ENCODE results near the gene YWHAQ.
"Not testable (repeated sequence)": the region's sequence is repeated elsewhere in the genome, so short reads cannot be mapped to it uniquely, and the experiment has no call there.

The YWHAQ gene

DNA sequence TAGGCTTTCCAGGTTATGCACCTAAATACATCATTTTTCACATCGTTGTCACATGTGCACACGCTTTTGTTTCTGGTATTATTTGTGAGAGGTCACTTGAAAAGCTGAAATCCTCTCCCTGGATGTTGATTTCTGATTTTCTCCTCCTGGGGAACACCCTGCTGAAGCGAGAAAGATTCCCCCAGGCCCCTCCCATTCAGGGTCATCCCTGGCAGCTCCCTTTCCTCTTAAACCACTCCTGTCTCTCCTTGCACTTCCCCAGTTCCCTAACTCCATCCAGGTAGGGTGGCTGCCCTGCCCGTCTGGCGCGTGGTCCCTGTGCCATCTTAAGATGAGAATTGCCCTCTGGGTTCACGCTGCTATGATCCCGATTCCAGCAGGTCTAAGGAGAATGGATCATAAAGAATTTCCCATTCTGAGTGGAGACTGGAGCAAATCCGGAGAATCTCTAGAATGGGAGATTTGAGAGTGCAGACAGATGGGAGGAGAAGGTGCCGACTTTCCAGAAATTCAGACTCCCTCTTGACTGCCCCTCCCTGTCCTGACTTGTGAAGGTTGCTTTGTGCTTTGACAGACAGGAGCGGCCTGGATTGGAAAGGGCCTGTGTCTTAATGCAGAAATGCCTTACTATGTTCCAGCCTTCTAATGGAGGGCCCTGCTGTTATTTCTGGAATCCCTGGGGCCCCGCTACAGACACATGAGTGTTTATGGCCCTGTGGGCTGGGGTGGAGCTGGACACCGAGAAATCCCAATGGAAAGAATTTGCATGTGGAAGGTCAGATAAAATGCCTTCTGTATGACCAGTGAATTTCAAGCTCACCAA lies 1.3 kb upstream of the YWHAQ start:
- DNase-seq (ENCODE audit: low read depth) = no peak

DNA sequence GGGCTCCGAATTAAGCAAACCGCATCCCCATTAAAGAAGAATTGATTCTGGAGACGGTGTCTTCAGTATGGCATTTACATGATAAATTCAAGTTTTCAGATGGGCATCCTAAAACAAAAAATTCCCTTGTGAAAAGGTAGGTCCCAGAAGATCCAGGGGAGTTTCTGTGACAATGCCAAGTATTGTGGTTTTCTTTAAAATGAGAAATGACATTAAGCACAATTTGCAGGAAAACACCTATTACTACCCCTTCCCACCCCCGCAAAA lies 689 bp upstream of the YWHAQ start:
- DNase-seq (ENCODE audit: low read depth) = no peak

DNA sequence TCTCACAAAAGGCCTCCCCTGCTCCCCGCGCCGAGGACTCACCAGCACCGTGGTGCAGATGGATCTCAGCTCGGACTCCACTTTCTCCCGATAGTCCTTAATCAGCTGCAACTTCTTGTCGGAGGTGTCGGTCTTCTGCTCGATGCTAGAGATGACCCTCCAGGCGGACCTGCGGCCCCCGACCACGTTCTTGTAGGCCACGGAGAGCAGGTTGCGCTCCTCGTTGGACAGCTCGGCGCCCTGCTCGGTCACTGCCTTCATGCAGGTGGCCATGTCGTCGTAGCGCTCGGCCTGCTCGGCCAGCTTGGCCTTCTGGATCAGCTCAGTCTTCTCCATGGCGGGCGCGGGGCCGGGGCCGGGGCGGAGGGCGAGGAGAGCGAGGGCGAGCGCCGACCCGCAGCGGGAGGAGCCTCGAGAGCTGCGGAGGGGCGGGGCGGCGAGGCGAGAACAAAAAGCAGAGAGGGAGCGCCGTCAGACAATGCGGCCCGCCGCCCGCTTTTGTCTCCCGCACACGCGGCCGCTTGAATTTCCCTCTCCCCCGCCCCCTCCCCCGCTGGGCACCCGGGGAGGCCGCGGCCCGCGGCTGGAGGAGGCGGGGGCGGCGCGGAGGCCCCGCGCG lies 571 bp downstream of the YWHAQ start:
- peak; percentile 71 for DNase-seq (ENCODE audit: low read depth)

DNA sequence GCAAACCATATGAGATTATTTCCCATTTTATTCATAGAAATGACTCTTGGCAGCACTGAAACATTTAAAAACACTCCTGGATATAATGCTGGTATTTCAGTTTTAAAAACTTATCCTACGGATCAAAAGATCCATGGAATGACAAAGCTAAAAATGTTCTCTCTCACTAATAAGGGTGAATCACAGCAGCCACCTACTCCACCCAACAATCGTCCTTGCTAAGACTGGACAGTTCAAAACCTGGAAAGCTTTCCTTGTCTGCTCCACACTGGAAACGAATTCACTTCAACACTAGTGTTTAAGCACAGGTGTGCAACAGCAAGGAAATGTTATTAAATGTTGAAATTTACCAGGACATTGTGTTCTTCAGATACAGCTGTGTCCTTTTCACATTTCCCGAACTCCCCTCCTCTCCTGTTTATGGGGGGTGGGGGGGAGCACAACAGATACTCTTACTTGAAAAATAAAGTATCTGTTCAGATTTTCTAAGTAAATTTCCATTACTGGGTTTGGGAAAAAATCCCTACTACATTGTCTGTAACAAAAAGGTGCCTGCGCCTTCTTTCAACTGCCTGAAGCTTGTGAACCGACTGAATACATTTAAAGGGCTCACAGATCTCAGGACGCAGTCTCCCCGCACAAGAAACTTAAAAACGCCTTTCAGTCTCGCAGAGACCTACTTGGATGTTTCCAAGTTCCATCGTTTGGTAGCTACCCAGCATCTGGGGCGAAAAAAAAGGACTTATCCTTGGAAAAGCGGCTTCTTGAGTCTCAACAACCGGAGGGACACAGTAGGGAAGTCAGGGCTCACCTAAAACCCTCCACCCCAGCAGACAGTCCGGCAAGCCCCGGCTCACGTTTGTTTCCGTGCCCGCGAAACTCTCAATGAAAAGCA lies 1.3 kb downstream of the YWHAQ start:
- DNase-seq (ENCODE audit: low read depth) = peak; percentile 41

DNA sequence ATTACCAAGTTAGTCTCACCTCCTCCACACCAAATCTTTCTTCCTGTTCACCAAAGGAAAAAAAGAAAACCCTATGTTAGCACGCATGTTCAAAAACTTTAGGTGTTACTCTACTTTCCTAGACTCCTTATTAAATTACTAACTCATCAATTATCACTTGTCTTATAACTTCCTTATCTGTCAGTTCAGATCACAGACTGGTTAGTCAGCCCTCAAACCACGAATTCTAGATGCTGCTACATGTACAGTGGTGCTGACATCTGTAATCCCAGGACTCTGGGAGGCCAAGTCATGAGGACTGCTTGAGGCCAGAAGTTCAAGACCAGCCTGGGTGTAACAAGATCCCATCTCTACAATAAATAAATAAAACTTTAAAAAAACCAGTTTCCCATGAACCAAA lies 3.5 kb downstream of the YWHAQ start:
- DNase-seq (ENCODE audit: low read depth) = no peak

DNA sequence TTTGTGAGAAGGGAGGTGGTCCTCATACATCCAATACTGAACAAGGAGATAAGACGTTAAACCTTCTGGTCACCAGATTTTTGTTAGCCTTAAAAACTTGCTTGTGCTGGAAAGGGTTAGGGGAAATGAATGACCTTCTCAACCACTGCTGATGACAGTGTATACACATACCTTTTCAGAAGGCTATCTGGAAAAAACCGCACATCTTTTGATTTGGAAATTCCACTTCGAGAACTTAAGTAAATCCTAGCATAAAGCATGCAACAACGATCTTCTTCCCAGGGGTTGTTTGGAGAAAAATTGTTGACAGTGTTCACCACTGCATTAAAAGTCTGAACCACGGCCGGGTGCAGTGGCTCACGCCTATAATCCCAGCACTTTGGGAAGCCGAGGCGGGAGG lies 7.6 kb downstream of the YWHAQ start:
- no peak for DNase-seq (ENCODE audit: low read depth)

DNA sequence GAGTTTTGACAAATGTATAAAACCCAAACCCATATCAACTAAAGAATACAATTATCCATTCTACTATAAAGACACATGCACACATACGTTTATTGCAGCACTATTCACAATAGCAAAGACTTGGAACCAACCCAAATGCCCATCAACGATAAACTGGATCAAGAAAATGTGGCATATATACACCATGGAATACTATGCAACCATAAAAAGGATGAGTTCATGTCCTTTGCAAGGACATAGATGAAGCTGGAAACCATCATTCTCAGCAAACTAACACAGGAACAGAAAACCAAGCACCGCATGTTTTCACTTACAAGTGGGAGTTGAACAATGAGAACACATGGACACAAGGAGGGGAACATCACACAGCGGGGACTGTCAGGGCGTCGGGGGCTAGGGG lies 9.1 kb downstream of the YWHAQ start:
- DNase-seq (ENCODE audit: low read depth) = not testable (repeated sequence)

DNA sequence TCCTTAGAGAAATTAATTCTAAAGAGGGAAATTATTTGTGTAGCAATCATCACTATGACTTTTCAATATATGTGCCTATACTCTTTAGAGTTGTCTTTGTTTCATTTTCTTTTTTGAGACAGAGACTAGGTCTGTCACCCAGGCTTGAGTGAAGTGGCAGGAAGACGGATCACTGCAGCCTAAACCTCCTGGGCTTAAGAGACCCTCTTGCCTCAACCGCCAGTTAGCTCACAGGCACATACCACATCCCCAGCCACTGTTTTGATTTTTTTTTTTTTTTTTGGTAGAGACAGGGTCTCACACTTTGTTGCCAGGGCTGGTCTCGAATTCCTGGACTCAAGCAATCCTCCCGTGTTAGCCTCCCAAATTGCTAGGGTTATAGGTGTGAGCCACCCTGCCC lies 12.4 kb downstream of the YWHAQ start:
- no peak for DNase-seq (ENCODE audit: low read depth)

DNA sequence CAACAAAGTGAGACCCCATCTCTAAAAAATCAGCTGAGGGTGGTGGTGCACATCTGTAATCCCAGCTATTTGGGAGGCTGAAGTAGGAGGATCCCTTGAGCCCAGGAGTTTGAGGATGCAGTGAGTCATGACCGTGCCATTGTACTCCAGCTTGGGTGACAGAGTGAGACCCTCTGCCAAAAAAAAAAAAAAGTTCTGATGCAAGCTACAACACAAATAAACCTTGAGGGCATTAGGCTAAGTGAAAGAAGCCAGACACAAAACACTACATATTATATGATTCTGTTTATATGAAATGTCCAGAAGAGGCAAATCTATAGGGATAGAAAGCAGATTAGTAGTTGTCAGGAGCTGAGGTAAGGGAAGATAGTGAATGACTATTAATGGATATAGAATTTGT lies 13.0 kb downstream of the YWHAQ start:
- peak; percentile 59 for DNase-seq (ENCODE audit: low read depth)

DNA sequence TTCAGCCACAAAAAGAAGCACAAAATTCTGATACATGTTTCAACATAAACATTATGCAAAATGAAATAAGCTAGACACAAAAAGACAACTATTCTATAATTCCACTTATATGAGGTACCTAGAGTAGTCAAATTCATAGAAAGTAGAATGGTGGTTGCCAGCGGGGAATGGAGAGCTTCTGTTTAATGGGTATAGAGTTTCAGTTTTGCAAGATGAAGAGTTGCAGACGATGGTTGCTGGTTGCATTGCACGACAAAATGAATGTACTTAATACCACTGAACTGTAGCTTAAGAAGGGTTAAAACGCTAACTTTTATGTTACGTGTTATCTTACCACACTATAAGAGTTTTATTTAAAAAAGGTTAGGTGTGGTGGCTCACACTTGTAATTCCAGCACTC lies 13.5 kb downstream of the YWHAQ start:
- no peak for DNase-seq (ENCODE audit: low read depth)

DNA sequence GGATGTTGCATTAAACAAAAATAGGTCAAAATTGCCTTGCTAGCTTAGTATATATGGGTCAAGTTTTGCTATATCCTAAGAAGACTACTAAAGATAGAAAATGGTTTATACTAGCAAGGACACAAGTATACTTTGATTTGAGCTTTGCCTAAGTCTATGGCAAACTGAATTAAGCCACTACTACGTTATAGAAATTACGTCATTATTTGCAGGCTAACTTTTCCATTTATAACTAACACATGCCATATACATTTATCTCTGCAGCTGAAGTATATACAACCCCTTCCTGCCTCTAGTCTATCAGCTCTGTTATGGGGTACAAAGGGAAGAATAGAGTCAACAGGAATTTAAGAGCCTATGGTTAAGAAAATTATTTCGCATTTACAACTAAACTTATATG lies 16.2 kb downstream of the YWHAQ start:
- no peak for DNase-seq (ENCODE audit: low read depth)

DNA sequence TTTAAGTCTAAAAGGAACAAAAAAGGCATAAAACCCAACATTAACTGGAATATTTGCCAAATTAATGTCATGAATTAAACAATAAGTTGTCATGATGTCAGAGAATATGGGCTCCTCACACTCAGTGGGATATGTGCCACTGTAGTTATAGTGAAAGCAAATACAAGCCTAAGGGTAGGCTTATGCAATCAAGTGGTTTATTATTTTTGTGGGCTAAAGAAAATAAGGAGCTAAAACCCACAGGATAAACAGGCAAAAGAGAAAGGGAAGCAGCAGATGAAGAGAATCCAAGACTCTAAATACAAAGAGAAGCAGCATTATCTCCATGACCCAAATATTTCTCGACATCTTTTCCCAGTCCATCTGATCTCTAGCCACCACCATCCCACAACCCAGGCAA lies 17.5 kb downstream of the YWHAQ start:
- peak; percentile 83 for DNase-seq (ENCODE audit: low read depth)

DNA sequence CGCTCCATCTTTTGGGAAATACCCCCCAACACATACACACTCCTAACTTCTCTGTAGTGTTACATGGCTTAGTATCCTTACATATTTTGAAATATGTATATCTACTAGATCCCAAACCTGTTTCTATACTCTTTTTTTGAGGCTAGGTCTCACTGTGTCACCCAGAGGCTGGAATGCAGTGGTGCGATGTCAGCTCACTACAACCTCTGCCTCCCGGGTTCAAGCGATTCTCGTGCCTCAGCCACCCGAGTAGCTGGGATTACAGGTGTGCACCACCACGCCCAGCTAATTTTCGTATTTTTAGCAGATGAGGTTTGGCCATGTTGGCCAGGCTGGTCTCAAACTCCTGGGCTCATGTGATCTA lies 19.3 kb downstream of the YWHAQ start:
- not testable (repeated sequence) for DNase-seq (ENCODE audit: low read depth)

DNA sequence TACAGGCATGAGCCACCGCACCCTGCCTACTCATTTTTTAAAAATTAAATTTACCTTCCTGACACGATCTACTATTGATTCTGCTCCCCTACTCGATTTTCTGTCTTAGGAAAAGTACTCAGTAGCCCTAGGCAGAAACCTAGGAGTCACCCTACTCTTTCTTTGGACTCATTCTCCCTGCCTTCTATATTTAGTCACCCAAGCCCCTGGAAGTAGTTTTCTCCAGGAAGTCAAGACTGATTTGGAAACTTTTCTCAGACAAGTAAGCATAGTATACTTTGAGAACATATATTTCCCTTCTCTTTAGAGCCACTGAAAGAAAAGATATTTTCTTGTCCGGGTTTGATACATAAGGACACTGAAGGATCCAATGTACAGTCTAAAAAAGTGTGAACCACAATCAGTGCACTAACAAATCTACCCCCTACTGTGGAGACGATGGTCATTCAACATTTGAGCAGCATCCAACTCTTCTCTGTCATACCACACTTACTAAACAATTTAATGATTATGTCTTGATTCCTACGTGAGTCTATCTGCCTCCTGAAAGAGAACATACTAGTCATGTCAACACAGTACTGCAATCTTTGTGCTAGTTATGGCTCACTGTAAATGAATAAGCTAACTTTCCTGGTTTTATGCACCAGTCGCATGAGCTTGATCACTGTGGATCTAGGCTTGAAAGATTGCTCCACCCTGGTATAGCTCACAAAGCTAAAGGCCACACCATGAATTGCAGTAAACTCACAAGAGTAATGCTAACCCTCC lies 19.8 kb downstream of the YWHAQ start:
- DNase-seq (ENCODE audit: low read depth) = no peak

DNA sequence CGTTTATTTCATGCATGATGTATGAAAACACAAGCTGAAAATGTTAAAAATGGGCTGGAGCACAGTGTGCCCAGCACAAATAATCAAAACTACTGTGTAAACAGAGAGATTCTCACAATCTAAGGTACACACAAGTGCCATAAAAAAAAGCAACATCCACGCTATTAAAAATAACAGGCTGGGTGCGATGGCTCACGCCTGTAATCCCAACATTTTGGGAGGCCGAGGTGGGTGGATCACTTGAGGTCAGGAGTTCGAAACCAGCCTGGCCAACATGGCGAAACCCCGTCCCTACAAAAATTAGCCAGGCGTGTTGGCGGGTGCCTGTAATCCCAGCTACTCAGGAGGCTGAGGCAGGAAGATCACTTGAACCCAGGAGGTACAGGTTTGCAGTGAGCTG lies 22.3 kb downstream of the YWHAQ start:
- not testable (repeated sequence) for DNase-seq (ENCODE audit: low read depth)

DNA sequence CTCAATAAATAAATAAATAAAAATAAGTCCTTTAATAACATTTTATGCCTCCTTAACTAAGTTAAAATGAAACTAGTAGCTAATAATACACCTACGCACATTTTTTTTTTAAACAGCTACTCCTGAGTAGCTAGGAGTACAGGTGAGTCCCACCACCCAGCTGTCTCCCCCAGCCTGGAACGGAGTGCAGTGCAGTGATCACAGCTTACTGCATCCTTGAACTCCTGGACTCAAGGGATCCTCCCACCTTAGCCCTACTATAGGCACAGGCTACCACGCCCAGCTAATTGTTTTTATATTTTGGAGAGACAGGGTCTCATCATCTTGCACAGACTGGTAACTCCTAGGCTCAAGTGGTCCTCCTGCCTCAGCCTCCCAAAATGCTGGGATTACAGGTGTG lies 28.4 kb downstream of the YWHAQ start:
- no peak for DNase-seq (ENCODE audit: low read depth)

DNA sequence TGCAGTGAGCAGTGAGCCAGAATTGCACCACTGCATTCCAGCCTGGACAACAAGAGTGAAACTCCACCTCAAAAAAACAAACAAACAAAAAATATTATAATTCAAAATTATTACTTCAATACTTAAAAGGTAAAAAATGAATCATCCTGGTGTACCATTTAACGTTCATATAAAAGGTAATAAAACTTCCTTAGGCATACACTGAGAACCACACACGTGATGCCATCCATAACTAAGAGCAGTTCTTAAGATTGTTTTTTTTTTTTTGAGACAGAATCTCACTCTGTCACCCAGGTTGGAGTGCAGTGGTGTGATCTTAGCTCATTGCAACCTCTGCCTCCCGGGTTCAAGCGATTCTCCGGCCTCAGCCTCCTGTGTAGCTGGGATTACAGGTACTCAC lies 29.4 kb downstream of the YWHAQ start:
- DNase-seq (ENCODE audit: low read depth) = no peak

DNA sequence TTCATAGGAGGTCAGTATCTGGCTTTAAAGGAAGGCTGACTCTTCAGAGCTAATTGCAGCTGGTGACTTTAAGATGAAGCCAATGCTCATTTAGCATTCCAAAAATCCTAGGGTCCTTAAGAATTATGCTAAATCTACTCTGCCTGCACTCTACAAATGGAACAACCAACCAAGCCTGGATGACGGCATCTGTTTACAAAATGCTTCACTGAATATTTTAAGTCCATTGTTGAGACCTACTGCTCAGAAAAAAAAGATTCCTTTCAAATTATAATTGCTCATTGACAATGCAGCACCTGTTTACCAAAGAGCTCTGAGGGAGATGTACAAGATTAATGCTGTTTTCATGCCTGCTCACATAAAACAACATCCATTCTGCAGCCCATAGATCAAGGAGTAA lies 31.4 kb downstream of the YWHAQ start:
- DNase-seq (ENCODE audit: low read depth) = no peak

DNA sequence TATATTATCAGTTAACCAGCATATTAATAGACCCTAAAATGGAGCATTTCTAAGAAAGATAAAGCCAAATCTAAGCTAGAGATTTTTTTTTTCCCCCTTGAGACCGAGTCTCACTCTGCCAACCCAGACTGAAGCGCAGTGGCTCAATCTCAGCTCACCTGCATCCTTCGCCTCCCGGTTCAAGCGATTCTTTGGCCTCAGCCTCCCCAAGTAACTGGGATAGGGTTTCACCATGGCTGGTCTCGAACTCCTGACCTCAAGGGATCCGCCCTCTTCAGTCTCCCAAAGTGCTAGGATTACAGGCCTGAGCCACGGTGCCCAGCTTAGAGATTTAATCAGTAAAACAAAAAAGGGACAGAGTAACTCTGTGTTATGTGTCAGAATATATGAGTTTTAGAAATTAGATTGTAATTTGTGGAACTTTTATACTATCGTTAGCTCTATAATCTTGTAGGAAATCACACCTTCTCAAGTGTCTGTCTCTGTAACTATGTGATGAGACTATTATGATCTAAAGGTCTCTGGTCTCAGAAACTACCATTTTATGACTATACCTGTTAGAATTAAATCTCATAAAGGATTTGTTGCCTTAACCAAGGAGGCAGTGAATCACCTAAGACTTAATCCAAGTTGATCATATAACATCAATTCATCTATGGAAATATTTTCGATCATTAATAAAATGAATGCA lies 34.0 kb downstream of the YWHAQ start:
- DNase-seq (ENCODE audit: low read depth) = no peak

DNA sequence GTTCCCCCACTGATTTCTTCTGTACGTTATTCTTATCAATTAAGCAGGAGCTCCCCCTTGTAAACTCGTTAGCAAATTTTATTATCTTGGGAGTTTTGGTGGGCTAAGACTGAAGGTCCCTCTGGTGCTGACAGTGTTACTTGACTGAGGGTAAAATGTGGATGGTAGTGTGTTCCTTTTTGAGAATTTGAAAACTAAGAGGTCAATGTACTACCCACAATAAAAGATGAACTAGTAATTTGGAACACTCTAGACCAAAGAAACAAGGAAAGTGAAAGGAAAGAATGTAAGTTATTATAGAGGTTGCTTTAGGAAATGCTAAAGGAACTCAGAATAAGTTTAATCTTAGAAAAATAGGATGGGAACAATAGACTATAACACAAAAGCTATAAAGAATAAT lies 35.1 kb downstream of the YWHAQ start:
- no peak for DNase-seq (ENCODE audit: low read depth)

DNA sequence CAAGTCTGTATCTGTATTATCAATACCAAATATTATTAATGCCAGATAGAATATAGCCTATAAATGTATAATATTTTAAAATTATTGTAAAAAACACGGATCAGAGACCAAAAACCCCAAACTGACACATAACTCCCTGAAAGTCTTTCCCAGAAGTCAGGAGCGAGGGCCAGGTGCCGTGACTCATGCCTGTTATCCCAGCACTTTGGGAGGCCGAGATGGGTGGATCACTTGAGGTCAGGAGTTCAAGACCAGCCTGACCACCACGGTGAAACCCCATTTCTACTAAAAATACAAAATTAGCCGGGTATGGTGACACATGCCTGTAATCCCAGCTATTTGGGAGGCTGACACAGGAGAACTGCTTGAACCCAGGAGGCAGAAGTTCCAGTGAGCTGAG lies 35.5 kb downstream of the YWHAQ start:
- not testable (repeated sequence) for DNase-seq (ENCODE audit: low read depth)
